Endothelial cell of umbilical vein (primary cell): ENCODE measurements around the gene RETREG3. TPM values are rescaled to one million over a fixed set of nuclear protein-coding genes. Genes with fewer than 3 reads are reported as not detected.
"Not testable (repeated sequence)": the region's sequence is repeated elsewhere in the genome, so short reads cannot be mapped to it uniquely, and the experiment has no call there.

ENCODE experiments used
- BruUV-seq: library from RNA; stranded (reverse); fragments of 400-500 nt; replicated peaks from 2 replicates; lab custom pipeline; 2021; lab: Mats Ljungman, UMichigan
- CTCF ChIA-PET: fragments of 300-600, 350-600 bp; sonication (Branson Sonifier 250); formaldehyde crosslinking; loops from one replicate; lab custom pipeline; 2021; ENCODE audit warnings: antibody characterized with exemption, inconsistent platforms; lab: Charles Lee
- POLR2A ChIA-PET: fragments of 300-600, 350-600 bp; sonication (Branson Sonifier 250); formaldehyde crosslinking; loops from one replicate; lab custom pipeline; 2021; ENCODE audit warnings: antibody characterized with exemption, inconsistent platforms; lab: Charles Lee
- DNase-seq: peaks from one replicate; pipeline ENCODE4 v3.0.0-alpha.2; 2011; ENCODE audit warnings: low read depth, low spot score
- FAIRE-seq: peaks from 2 replicates; lab custom pipeline; 2011; peaks lifted over from hg19 to GRCh38; lab: Jason Lieb, UNC
- H2AFZ ChIP-seq: 2 replicates; pipeline ENCODE4 v1.6.0; 2012; ENCODE audit warnings: low read depth, low read length, control low read depth, inconsistent platforms
- H3K27ac ChIP-seq: 2 replicates; pipeline ENCODE4 v1.5.1; 2011; ENCODE audit warnings: low read depth, mild to moderate bottlenecking, control low read depth, low read length, moderate library complexity; ENCODE audit not compliant: insufficient read depth
- H3K27me3 ChIP-seq, 2 experiments: 2 replicates each; pipeline versions ENCODE4 v1.6.0 to v1.6.1; 2011; ENCODE audit warnings: low read length in 2 of 2, mixed read lengths in 1 of 2; ENCODE audit not compliant: control insufficient read depth in 2 of 2, insufficient read depth in 2 of 2
- H3K36me3 ChIP-seq, 2 experiments: 2 replicates in 1 of 2; 3 replicates in 1 of 2; pipeline ENCODE4 v1.5.1; 2011; ENCODE audit warnings: low read length in 2 of 2, mild to moderate bottlenecking in 1 of 2, moderate library complexity in 1 of 2; ENCODE audit not compliant: control insufficient read depth in 2 of 2, insufficient read depth in 2 of 2; ENCODE audit errors: extremely low read depth in 1 of 2
- H3K4me1 ChIP-seq: 3 replicates; pipeline ENCODE4 v1.5.1; 2011; ENCODE audit warnings: mild to moderate bottlenecking, low read length; ENCODE audit not compliant: control insufficient read depth, insufficient read depth; ENCODE audit errors: extremely low read depth
- H3K4me2 ChIP-seq: 2 replicates; pipeline ENCODE4 v1.6.1; 2011; ENCODE audit warnings: low read length, control low read depth, mixed read lengths; ENCODE audit not compliant: insufficient read depth
- H3K4me3 ChIP-seq, 3 experiments: fragments of 200-600 bp in 1 of 3; sonication (generic), shearing (Covaris generic) in 1 of 3; replicated peaks in 1 of 3; 2 replicates each; pipeline ENCODE4 v1.5.1; 2011 to 2016; ENCODE audit warnings: control low read depth in 3 of 3, low read length in 3 of 3, mild to moderate bottlenecking in 2 of 3, inconsistent platforms in 1 of 3, low read depth in 1 of 3, moderate library complexity in 1 of 3; ENCODE audit not compliant: insufficient read depth in 1 of 3
- H3K79me2 ChIP-seq: 2 replicates; pipeline ENCODE4 v1.6.0; 2012; ENCODE audit warnings: low read length, inconsistent platforms; ENCODE audit not compliant: control insufficient read depth, insufficient read depth
- H3K9ac ChIP-seq: replicated peaks from 2 replicates; pipeline ENCODE3; 2011; ENCODE audit warnings: low read length, control low read depth; ENCODE audit not compliant: insufficient read depth; ENCODE audit errors: extremely low read depth
- H3K9me1 ChIP-seq: replicated peaks from 3 replicates; pipeline ENCODE4 v1.6.0; 2011; ENCODE audit warnings: mild to moderate bottlenecking, low read length; ENCODE audit not compliant: control insufficient read depth, insufficient read depth; ENCODE audit errors: extremely low read depth
- H3K9me3 ChIP-seq: replicated peaks from 2 replicates; pipeline ENCODE4 v1.5.1; 2012; ENCODE audit warnings: low read length, inconsistent platforms; ENCODE audit not compliant: control insufficient read depth, insufficient read depth
- H4K20me1 ChIP-seq: replicated peaks from 2 replicates; pipeline ENCODE3; 2011; ENCODE audit warnings: mild to moderate bottlenecking, low read length; ENCODE audit not compliant: control insufficient read depth, insufficient read depth; ENCODE audit errors: extremely low read depth
- EZH2 ChIP-seq: IDR thresholded peaks from 2 replicates; pipeline ENCODE4 v1.6.1; 2012; ENCODE audit warnings: borderline replicate concordance, low read depth, mild to moderate bottlenecking, moderate library complexity, low read length, inconsistent platforms; ENCODE audit not compliant: severe bottlenecking
- GATA2 ChIP-seq: IDR thresholded peaks from 2 replicates; pipeline ENCODE4 v1.7.0; 2011; ENCODE audit warnings: low read depth, mild to moderate bottlenecking, moderate library complexity, mixed read lengths, low read length; ENCODE audit not compliant: insufficient read length, insufficient read depth
- dilution Hi-C: fragments of 300-500 bp; cut with MboI; formaldehyde crosslinking; loops from one replicate; pipeline ENCODE4 v1.15.0; 2019; ENCODE audit warnings: low sequenced_read_pairs; ENCODE audit not compliant: extremely low pct_ligation_motif_present
- intact Hi-C: fragments of 100-400 bp; cut with micrococcal nuclease; formaldehyde crosslinking; loops from one replicate; pipeline ENCODE4 v1.10.0; 2022
- polyA plus RNA-seq, 4 experiments: library from polyadenylated mRNA; depleted of rRNA in 3 of 4; stranded (reverse) in 3 of 4; unstranded in 1 of 4; fragments of >200 nt; gene quantifications; 2 replicates each; pipeline versions ENCODE4 v1.2.1 to v1.2.3, GENCODE V29; 2011 to 2012; ENCODE audit warnings: missing spikeins in 1 of 4
- total RNA-seq: library from RNA; stranded (reverse); gene quantifications from 2 replicates; pipeline ENCODE4 v1.2.3, GENCODE V29; 2021

Gene RETREG3
- total and polyA plus RNA-seq, 2 donors (not counting 3 experiments of a cell fraction or from before 2014, with no cell fraction given), result 36.2 to 53.4 TPM

- Histone ChIP-seq H3K36me3 (no peaks in the 10 kb centered on the region), H3K9me1 (no peaks in the 10 kb centered on the region), H3K4me3 (no peak overlapping the region), H3K9ac (no peak overlapping the region), H3K79me2 (no peaks in the 10 kb centered on the region), H3K27ac (no peak overlapping the region), H2AFZ (no peak overlapping the region), H3K4me2 (no peak overlapping the region), H4K20me1 (no peaks in the 10 kb centered on the region), H3K9me3 (no peaks in the 10 kb centered on the region), H3K4me1 (peaks cover 7% of the 10 kb centered on the region), H3K27me3 (no peaks in the 10 kb centered on the region)
- CTCF ChIA-PET, result interaction anchor here (0.5 to 2.0 kb wide), 4 partner anchors 14 to 117 kb away, joined by 3 to 7 read pairs (median 6); partner anchors contain the start of genes RETREG3 and TUBG1
- no peak for DNase-seq
- TF ChIP-seq EZH2 (no peak), GATA2 (no peak)
- FAIRE-seq, result no peak
- intact Hi-C loops (no loop called here), dilution Hi-C loops (no loop called here)
- no TSS peak for BruUV-seq
- POLR2A ChIA-PET, result interaction anchor here (0.6 kb wide), 1 partner anchor 15 kb away, joined by 4 read pairs; no protein-coding TSS in a partner anchor
These were observed 14.1 kb upstream of the RETREG3 start for GRCh38 chr17:42623271-42623670.

- H3K9ac ChIP-seq, FAIRE-seq, H3K79me2 ChIP-seq, POLR2A ChIA-PET, H3K36me3 ChIP-seq, H4K20me1 ChIP-seq, BruUV-seq, H3K4me2 ChIP-seq, H3K9me3 ChIP-seq, intact Hi-C loops, H2AFZ ChIP-seq, dilution Hi-C loops, H3K27ac ChIP-seq, DNase-seq, H3K27me3 ChIP-seq, H3K4me3 ChIP-seq, H3K4me1 ChIP-seq, H3K9me1 ChIP-seq: not testable (repeated sequence)
- CTCF ChIA-PET, result interaction anchor here (0.6 kb wide), 1 partner anchor 59 kb away, joined by 3 read pairs; no protein-coding TSS in a partner anchor
These were observed 12.8 kb upstream of the RETREG3 start for GRCh38 chr17:42621987-42622386.
